ENCODE measurements around the gene TRIM71. TPM values are rescaled to one million over a fixed set of nuclear protein-coding genes. Genes with fewer than 3 reads are reported as not detected.
"Not testable (repeated sequence)": the region's sequence is repeated elsewhere in the genome, so short reads cannot be mapped to it uniquely, and the experiment has no call there.

TRIM71 gene
- total RNA-seq, 4 donors from 2014 or later = under 0.01 to 0.59 (median 0.32) TPM

DNA sequence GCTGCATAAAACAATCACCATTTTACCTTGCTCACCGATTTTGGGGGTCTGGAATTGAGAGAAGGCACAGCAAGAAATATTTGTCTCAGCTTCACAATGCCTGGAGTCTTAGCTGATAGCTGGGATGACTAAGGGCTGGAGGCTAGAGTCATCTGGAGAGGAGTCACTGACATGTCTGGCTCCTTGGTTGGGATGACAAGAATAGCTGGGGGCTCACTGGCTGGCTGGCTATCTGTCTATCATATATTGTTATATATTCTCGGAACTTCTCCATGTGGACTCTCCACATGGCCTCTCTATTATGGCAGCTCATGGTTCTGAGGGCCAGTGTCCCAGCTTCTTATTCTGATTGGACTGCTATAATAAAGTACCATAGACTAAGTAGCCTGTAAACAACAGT is 20.0 kb upstream of the TRIM71 start:
- Histone ChIP-seq H3K27me3 (no peaks in the 10 kb centered on the region), H3K36me3 (no peaks in the 10 kb centered on the region), H3K9me3 (peaks cover 0 to under 1% (median 0%) of the 10 kb centered on the region in 4 donors), H3K4me3 (no peak overlapping the region), H3K4me1 (no peaks in the 10 kb centered on the region), H3K27ac (no peak overlapping the region)
- 82 to 87% methylated on average over 2 of the region's 2 CpGs for WGBS, 2 donors
- DNase-seq (ENCODE audit: low spot score in 2 of 2) = no peak
- TF ChIP-seq POLR2A (IDR thresholded peaks at IDR 0.05) (no peak), EP300 (IDR thresholded peaks at IDR 0.05) (no peak)
- TF ChIP-seq, protein P1, sequence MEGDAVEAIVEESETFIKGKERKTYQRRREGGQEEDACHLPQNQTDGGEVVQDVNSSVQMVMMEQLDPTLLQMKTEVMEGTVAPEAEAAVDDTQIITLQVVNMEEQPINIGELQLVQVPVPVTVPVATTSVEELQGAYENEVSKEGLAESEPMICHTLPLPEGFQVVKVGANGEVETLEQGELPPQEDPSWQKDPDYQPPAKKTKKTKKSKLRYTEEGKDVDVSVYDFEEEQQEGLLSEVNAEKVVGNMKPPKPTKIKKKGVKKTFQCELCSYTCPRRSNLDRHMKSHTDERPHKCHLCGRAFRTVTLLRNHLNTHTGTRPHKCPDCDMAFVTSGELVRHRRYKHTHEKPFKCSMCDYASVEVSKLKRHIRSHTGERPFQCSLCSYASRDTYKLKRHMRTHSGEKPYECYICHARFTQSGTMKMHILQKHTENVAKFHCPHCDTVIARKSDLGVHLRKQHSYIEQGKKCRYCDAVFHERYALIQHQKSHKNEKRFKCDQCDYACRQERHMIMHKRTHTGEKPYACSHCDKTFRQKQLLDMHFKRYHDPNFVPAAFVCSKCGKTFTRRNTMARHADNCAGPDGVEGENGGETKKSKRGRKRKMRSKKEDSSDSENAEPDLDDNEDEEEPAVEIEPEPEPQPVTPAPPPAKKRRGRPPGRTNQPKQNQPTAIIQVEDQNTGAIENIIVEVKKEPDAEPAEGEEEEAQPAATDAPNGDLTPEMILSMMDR (IDR thresholded peaks at IDR 0.05) = no peak

DNA sequence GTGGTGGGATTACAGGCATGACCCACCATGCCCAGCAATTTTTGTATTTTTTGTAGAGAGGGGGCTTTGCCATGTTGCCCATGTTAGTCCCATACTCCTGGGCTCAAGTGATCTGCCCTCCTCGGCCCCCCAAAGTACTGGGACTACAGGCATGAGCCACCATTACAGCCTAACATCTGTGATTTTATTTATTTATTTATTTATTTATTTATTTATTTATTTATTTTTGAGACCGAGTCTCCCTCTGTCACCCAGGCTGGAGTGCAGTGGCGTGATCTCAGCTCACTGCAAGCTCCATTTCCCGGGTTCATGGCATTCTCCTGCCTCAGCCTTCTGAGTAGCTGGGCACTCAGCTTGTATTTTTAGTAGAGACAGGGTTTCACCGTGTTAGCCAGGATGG is 16.4 kb upstream of the TRIM71 start:
- DNase-seq (ENCODE audit: low spot score in 2 of 2); H3K4me3 ChIP-seq; H3K27ac ChIP-seq; H3K36me3 ChIP-seq; H3K4me1 ChIP-seq; H3K27me3 ChIP-seq: not testable (repeated sequence)
- peaks cover 0 to 18% (median 0%) of the 10 kb centered on the region in 4 donors for H3K9me3 ChIP-seq
- 91 to 95% methylated on average over 5 of the region's 5 CpGs for WGBS, 2 donors

DNA sequence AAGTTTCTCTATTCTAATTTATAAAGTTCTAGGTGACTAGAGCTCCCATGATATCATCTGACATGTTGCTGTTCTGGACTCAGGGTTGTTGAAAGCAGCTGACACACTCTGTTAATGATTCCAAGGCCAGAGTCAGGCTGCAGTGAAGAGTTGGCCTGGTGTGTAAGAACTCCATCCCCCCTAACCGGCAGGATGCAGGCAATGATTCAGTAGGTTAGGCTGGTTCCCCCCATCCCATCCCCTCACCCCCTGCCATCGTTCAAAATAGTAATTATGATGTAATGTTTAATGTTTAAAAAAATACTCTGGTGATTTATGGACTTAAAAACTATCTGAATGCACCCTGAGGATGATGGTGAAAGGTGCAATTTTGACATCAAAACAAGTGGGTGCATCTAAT is 4.6 kb upstream of the TRIM71 start:
- TF ChIP-seq POLR2A (IDR thresholded peaks at IDR 0.05) = no peak
- TF ChIP-seq EP300 (IDR thresholded peaks at IDR 0.05) = no peak
- TF ChIP-seq, protein P1 (IDR thresholded peaks at IDR 0.05) = no peak
- H3K36me3 ChIP-seq = no peaks in the 10 kb centered on the region
- peaks cover 2 to 25% of the 10 kb centered on the region in 2 donors for H3K27me3 ChIP-seq
- H3K27ac ChIP-seq = no peak overlapping the region
- WGBS, 2 donors = 11 to 18% methylated on average over 2 of the region's 2 CpGs
- H3K4me3 ChIP-seq = no peak overlapping the region
- H3K9me3 ChIP-seq = no peaks in the 10 kb centered on the region
- no peak for DNase-seq (ENCODE audit: low spot score in 2 of 2)
- peaks cover 0 to 23% (median 7%) of the 10 kb centered on the region in 4 donors for H3K4me1 ChIP-seq

DNA sequence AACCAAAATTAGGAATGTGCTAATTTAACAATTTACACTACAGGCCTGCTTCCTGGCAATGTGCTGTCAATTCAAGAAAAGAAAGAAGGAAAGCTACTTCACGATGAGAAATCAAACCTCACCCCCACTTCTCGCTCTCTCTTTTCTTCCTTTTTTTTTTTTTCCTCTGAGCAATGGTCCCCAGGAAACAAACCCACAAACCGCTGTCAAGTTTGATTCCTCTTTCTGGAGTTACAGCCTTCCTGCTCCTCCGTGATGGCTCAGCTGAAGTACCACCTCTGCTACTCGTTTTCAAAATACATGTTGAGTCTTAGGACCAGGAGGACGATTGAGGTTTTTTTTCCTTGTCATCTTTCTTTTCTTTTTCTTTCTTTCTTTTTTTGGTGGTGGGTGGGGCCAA is 3.4 kb upstream of the TRIM71 start:
- TF ChIP-seq POLR2A (IDR thresholded peaks at IDR 0.05) = no peak
- TF ChIP-seq, protein P1 (IDR thresholded peaks at IDR 0.05) = no peak
- TF ChIP-seq EP300 (IDR thresholded peaks at IDR 0.05) = no peak
- Histone ChIP-seq H3K27ac (no peak overlapping the region), H3K36me3 (no peaks in the 10 kb centered on the region), H3K4me1 (peaks cover 0 to 30% (median 7%) of the 10 kb centered on the region in 4 donors), H3K4me3 (no peak overlapping the region), H3K27me3 (peaks cover 2 to 34% of the 10 kb centered on the region in 2 donors), H3K9me3 (no peaks in the 10 kb centered on the region)
- DNase-seq (ENCODE audit: low spot score in 2 of 2) = no peak
- WGBS, 2 donors = 66 to 71% methylated on average over 6 of the region's 6 CpGs

DNA sequence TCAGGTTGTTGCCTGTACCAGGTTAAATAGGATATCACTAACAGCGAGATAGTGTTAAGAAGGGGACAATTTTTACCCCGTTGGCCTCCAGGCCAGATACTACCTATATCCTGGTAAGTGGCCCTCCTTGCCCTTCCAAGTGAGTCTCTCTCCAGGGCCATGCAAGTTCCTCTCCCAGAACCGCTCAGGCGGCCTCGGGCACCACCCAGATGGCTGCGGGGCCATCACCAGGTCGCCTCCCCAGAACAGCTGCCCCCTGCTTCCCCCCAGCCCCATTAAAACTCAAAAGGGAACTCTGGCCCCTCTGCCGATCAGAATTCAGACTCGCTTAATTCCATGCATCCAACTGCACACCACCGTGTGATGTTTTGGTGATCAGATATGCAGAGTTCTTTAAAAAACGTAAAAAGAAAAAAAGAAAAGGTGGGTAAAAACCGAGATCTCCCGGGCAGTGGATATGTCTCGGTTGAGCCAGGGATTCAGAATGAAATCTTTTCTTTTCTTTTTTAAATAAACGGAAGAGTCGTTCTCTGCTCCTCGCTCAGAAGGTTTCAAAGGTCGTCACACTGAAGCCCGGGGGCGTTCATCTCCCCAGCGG is 1.9 kb upstream of the TRIM71 start:
- Histone ChIP-seq H3K4me3 (peak overlapping the region in 2 of 4 donors; percentile 31 to 54), H3K27ac (no peak overlapping the region), H3K27me3 (peaks cover 2 to 50% of the 10 kb centered on the region in 2 donors), H3K4me1 (peaks cover 0 to 30% (median 7%) of the 10 kb centered on the region in 4 donors), H3K36me3 (no peaks in the 10 kb centered on the region), H3K9me3 (no peaks in the 10 kb centered on the region)
- WGBS, 2 donors = 21 to 24% methylated on average over 21 of the region's 21 CpGs
- no peak for DNase-seq (ENCODE audit: low spot score in 2 of 2)
- no peak for TF ChIP-seq EP300 (IDR thresholded peaks at IDR 0.05)
- TF ChIP-seq, protein P1 (IDR thresholded peaks at IDR 0.05) = no peak
